HEK293 (cell line): ENCODE data around the gene ASCC1.
A peak's percentile ranks its signal among the peaks of the same experiment; 100 is the strongest.

Source experiments
- CTCF ChIA-PET: fragments of 350-600 bp; formaldehyde crosslinking; extraction: SDS; loops from one replicate; lab custom pipeline; 2021; ENCODE audit warnings: antibody characterized with exemption; lab: Yijun Ruan, JAX
- POLR2A ChIA-PET: fragments of 300-600 bp; formaldehyde crosslinking; extraction: SDS; loops from one replicate; lab custom pipeline; 2020; ENCODE audit warnings: antibody characterized with exemption, inconsistent platforms; lab: Yijun Ruan, JAX
- H3K27ac ChIP-seq: fragments of 200-500 bp; sonication (Bioruptor generic); 2 replicates; pipeline ENCODE4 v1.5.1; 2014; ENCODE audit warnings: low read depth, low read length, control low read depth, inconsistent platforms; ENCODE audit errors: extremely low read depth
- H3K36me3 ChIP-seq, 2 experiments: fragments of 200-500 bp in 1 of 2; sonication (Bioruptor generic) in 1 of 2; 1 replicate in 1 of 2; 2 replicates in 1 of 2; pipeline ENCODE4 v1.5.1; 2014 to 2017; ENCODE audit warnings: inconsistent platforms in 2 of 2, low read length in 2 of 2; ENCODE audit not compliant: control insufficient read depth in 2 of 2, insufficient read depth in 1 of 2
- H3K4me1 ChIP-seq: fragments of 200-500 bp; sonication (Bioruptor generic); 2 replicates; pipeline ENCODE4 v1.5.1; 2014; ENCODE audit warnings: mild to moderate bottlenecking, low read length, inconsistent platforms; ENCODE audit not compliant: control insufficient read depth, insufficient read depth
- H3K4me3 ChIP-seq: 2 replicates; pipeline ENCODE4 v1.5.1; 2011; ENCODE audit warnings: low read depth, mild to moderate bottlenecking, control low read depth, low read length, moderate library complexity
- H3K9me3 ChIP-seq: fragments of 200-500 bp; sonication (Bioruptor generic); 2 replicates; pipeline ENCODE4 v1.5.1; 2014; ENCODE audit warnings: low read depth, low read length, inconsistent platforms; ENCODE audit not compliant: control insufficient read depth, insufficient read depth
- KLF16 ChIP-seq: fragments of 450-650 bp; formaldehyde crosslinking; IDR thresholded peaks from 2 replicates; pipeline ENCODE4 v1.5.1; 2017; ENCODE audit warnings: missing biosample characterization, missing genetic modification characterization
- KLF8 ChIP-seq: fragments of 450-650 bp; formaldehyde crosslinking; IDR thresholded peaks from 2 replicates; pipeline ENCODE4 v1.5.1; 2016; ENCODE audit warnings: missing biosample characterization, missing genetic modification characterization
- PATZ1 ChIP-seq: fragments of 450-650 bp; formaldehyde crosslinking; IDR thresholded peaks from 2 replicates; pipeline ENCODE4 v1.5.1; 2016; ENCODE audit warnings: missing biosample characterization, missing genetic modification characterization
- PRDM1 ChIP-seq: fragments of 450-650 bp; formaldehyde crosslinking; IDR thresholded peaks from 2 replicates; pipeline ENCODE4; 2016; ENCODE audit warnings: missing biosample characterization, missing genetic modification characterization
- PRDM10 ChIP-seq: fragments of 450-650 bp; formaldehyde crosslinking; IDR thresholded peaks from 2 replicates; pipeline ENCODE4 v1.5.1; 2016; ENCODE audit warnings: missing biosample characterization, missing genetic modification characterization
- SALL2 ChIP-seq: fragments of 450-650 bp; formaldehyde crosslinking; IDR thresholded peaks from 2 replicates; pipeline ENCODE4 v1.5.0; 2017; ENCODE audit warnings: missing biosample characterization, mild to moderate bottlenecking, missing genetic modification characterization, borderline replicate concordance
- SETDB1 ChIP-seq: IDR thresholded peaks from one replicate; pipeline ENCODE4 v1.6.1; 2017; ENCODE audit warnings: mild to moderate bottlenecking, low read length, moderate library complexity, mixed read lengths; ENCODE audit not compliant: insufficient read length
- SP2 ChIP-seq: fragments of 450-650 bp; formaldehyde crosslinking; IDR thresholded peaks from 2 replicates; pipeline ENCODE4 v1.5.1; 2016; ENCODE audit warnings: missing biosample characterization, missing genetic modification characterization
- ZBTB17 ChIP-seq: fragments of 450-650 bp; formaldehyde crosslinking; IDR thresholded peaks from 2 replicates; pipeline ENCODE4 v1.5.1; 2016; ENCODE audit warnings: missing biosample characterization, missing genetic modification characterization
- ZBTB48 ChIP-seq: fragments of 450-650 bp; formaldehyde crosslinking; IDR thresholded peaks from 2 replicates; pipeline ENCODE4 v1.5.1; 2016; ENCODE audit warnings: missing biosample characterization, missing genetic modification characterization
- ZBTB8A ChIP-seq: fragments of 450-650 bp; formaldehyde crosslinking; IDR thresholded peaks from 2 replicates; pipeline ENCODE4 v1.5.1; 2016; ENCODE audit warnings: missing biosample characterization, missing genetic modification characterization
- ZFP37 ChIP-seq: fragments of 450-650 bp; formaldehyde crosslinking; IDR thresholded peaks from 2 replicates; pipeline ENCODE4 v1.5.1; 2016; ENCODE audit warnings: missing biosample characterization, missing genetic modification characterization
- ZIC2 ChIP-seq: fragments of 450-650 bp; formaldehyde crosslinking; IDR thresholded peaks from 2 replicates; pipeline ENCODE4 v1.5.1; 2016; ENCODE audit warnings: missing biosample characterization, missing genetic modification characterization
- ZNF10 ChIP-seq: fragments of 450-650 bp; formaldehyde crosslinking; IDR thresholded peaks from 2 replicates; pipeline ENCODE4 v1.5.1; 2017; ENCODE audit warnings: missing biosample characterization, missing genetic modification characterization
- ZNF223 ChIP-seq: fragments of 450-650 bp; formaldehyde crosslinking; IDR thresholded peaks from 2 replicates; pipeline ENCODE4 v1.5.1; 2016; ENCODE audit warnings: missing biosample characterization, missing genetic modification characterization
- ZNF324 ChIP-seq: fragments of 450-650 bp; formaldehyde crosslinking; IDR thresholded peaks from 2 replicates; pipeline ENCODE4 v1.5.1; 2016; ENCODE audit warnings: missing biosample characterization, missing genetic modification characterization
- ZNF335 ChIP-seq: fragments of 450-650 bp; formaldehyde crosslinking; conservative IDR thresholded peaks from 2 replicates; pipeline ENCODE4 v1.5.1; 2016; ENCODE audit warnings: missing biosample characterization, missing genetic modification characterization
- ZNF366 ChIP-seq: fragments of 450-650 bp; formaldehyde crosslinking; conservative IDR thresholded peaks from 2 replicates; pipeline ENCODE4 v1.5.1; 2016; ENCODE audit warnings: missing biosample characterization, missing genetic modification characterization
- ZNF548 ChIP-seq: fragments of 450-650 bp; formaldehyde crosslinking; IDR thresholded peaks from 2 replicates; pipeline ENCODE4 v1.5.1; 2016; ENCODE audit warnings: missing biosample characterization, missing genetic modification characterization
- ZNF561 ChIP-seq: fragments of 450-650 bp; IDR thresholded peaks from 2 replicates; pipeline ENCODE4 v1.5.1; 2018; ENCODE audit warnings: missing biosample characterization, missing genetic modification characterization, borderline replicate concordance
- ZNF585B ChIP-seq: fragments of 450-650 bp; formaldehyde crosslinking; IDR thresholded peaks from 2 replicates; pipeline ENCODE4 v1.5.1; 2016; ENCODE audit warnings: missing biosample characterization, missing genetic modification characterization
- ZNF660 ChIP-seq: fragments of 450-650 bp; IDR thresholded peaks from 2 replicates; pipeline ENCODE4 v1.5.1; 2018; ENCODE audit warnings: missing biosample characterization, mild to moderate bottlenecking, missing genetic modification characterization
- ZNF707 ChIP-seq: fragments of 450-650 bp; formaldehyde crosslinking; IDR thresholded peaks from 2 replicates; pipeline ENCODE4 v1.5.1; 2016; ENCODE audit warnings: missing biosample characterization, missing genetic modification characterization
- ZNF76 ChIP-seq: fragments of 450-650 bp; formaldehyde crosslinking; IDR thresholded peaks from 2 replicates; pipeline ENCODE4; 2016; ENCODE audit warnings: low read depth, missing biosample characterization, missing genetic modification characterization, borderline replicate concordance
- ZNF777 ChIP-seq: fragments of 450-650 bp; formaldehyde crosslinking; IDR thresholded peaks from 2 replicates; pipeline ENCODE4 v1.5.1; 2017; ENCODE audit warnings: missing biosample characterization, missing genetic modification characterization, borderline replicate concordance
- ZXDB ChIP-seq: fragments of 450-650 bp; formaldehyde crosslinking; IDR thresholded peaks from 2 replicates; pipeline ENCODE4 v1.5.1; 2016; ENCODE audit warnings: missing biosample characterization, missing genetic modification characterization
- TF ChIP-seq, protein P1 (sequence below): fragments of 450-650 bp; formaldehyde crosslinking; IDR thresholded peaks from 2 replicates; pipeline ENCODE4 v1.5.1; 2016; ENCODE audit warnings: missing biosample characterization, missing genetic modification characterization
- TF ChIP-seq, protein P2 (sequence below): fragments of 450-650 bp; formaldehyde crosslinking; IDR thresholded peaks from 2 replicates; pipeline ENCODE4 v1.5.1; 2016; ENCODE audit warnings: missing biosample characterization, missing genetic modification characterization

Gene ASCC1

GRCh38 chr10:72254813-72255568 is 38.9 kb upstream of the ASCC1 start:
- ChIA-PET CTCF (interaction anchor here (0.7 to 2.4 kb wide), 2 partner anchors 14 to 20 kb away, joined by 6 to 8 read pairs; partner anchors contain the start of gene DDIT4), POLR2A (interaction anchor here (0.7 to 2.8 kb wide), 7 partner anchors 10 to 705 kb away, joined by 3 to 23 read pairs (median 5); partner anchors contain the start of gene DDIT4)
- Histone ChIP-seq H3K36me3 (no peaks in the 10 kb centered on the region), H3K9me3 (no peaks in the 10 kb centered on the region), H3K4me1 (peaks cover 17% of the 10 kb centered on the region), H3K4me3 (no peak overlapping the region), H3K27ac (peak overlapping the region; percentile 61; the same call in 1 of the 2 replicates)
- TF ChIP-seq SALL2 (tag by site-specific recombination) (no peak), ZBTB48 (tag by site-specific recombination) (peak; percentile 71), ZNF76 (peak; percentile 53; the same call in 1 of the 2 replicates), KLF16 (peak; percentile 41; the same call in 1 of the 2 replicates), KLF8 (no peak), ZNF335 (tag by site-specific recombination) (peak; percentile 86), PATZ1 (tag by site-specific recombination) (peak; percentile 57), SETDB1 (no peak), ZNF324 (tag by site-specific recombination) (peak; percentile 51; the same call in 1 of the 2 replicates), SP2 (tag by site-specific recombination) (peak; percentile 23; the same call in 1 of the 2 replicates), ZFP37 (no peak), ZNF707 (tag by site-specific recombination) (no peak), ZBTB8A (tag by site-specific recombination) (peak; percentile 30), ZNF777 (tag by site-specific recombination) (no peak), ZNF366 (tag by site-specific recombination) (peak; percentile 41; the same call in 1 of the 2 replicates), PRDM1 (tag by site-specific recombination) (peak; percentile 42; the same call in 1 of the 2 replicates), ZIC2 (tag by site-specific recombination) (peak; percentile 41), PRDM10 (tag by site-specific recombination) (peak; percentile 90), ZNF10 (0 out of 2 replicates have a peak, but pooled peaks have one; percentile 74), ZNF585B (no peak), ZNF223 (no peak), ZNF561 (tag by site-specific recombination) (0 out of 2 replicates have a peak, but pooled peaks have one; percentile 27), ZNF548 (tag by site-specific recombination) (no peak), ZBTB17 (peak; percentile 93), ZNF660 (peak; percentile 67; the same call in 1 of the 2 replicates), ZXDB (tag by site-specific recombination) (peak; percentile 69)
- TF ChIP-seq, protein P1, sequence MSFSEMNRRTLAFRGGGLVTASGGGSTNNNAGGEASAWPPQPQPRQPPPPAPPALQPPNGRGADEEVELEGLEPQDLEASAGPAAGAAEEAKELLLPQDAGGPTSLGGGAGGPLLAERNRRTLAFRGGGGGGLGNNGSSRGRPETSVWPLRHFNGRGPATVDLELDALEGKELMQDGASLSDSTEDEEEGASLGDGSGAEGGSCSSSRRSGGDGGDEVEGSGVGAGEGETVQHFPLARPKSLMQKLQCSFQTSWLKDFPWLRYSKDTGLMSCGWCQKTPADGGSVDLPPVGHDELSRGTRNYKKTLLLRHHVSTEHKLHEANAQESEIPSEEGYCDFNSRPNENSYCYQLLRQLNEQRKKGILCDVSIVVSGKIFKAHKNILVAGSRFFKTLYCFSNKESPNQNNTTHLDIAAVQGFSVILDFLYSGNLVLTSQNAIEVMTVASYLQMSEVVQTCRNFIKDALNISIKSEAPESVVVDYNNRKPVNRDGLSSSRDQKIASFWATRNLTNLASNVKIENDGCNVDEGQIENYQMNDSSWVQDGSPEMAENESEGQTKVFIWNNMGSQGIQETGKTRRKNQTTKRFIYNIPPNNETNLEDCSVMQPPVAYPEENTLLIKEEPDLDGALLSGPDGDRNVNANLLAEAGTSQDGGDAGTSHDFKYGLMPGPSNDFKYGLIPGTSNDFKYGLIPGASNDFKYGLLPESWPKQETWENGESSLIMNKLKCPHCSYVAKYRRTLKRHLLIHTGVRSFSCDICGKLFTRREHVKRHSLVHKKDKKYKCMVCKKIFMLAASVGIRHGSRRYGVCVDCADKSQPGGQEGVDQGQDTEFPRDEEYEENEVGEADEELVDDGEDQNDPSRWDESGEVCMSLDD (tag by site-specific recombination) = no peak; the same call in 1 of the 2 replicates
- TF ChIP-seq, protein P2, sequence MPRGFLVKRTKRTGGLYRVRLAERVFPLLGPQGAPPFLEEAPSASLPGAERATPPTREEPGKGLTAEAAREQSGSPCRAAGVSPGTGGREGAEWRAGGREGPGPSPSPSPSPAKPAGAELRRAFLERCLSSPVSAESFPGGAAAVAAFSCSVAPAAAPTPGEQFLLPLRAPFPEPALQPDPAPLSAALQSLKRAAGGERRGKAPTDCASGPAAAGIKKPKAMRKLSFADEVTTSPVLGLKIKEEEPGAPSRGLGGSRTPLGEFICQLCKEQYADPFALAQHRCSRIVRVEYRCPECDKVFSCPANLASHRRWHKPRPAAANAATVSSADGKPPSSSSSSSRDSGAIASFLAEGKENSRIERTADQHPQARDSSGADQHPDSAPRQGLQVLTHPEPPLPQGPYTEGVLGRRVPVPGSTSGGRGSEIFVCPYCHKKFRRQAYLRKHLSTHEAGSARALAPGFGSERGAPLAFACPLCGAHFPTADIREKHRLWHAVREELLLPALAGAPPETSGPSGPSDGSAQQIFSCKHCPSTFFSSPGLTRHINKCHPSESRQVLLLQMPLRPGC = no peak
